Upper lobe of left lung (tissue), 4 donors: ENCODE results near the gene CRIP3.

Source experiments
- EP300 ChIP-seq, 4 donors: sonication (generic); formaldehyde crosslinking; IDR thresholded peaks; one replicate each; pipeline ENCODE4 v1.5.1; 2017; ENCODE audit warnings: antibody characterized with exemption in 4 of 4, control low read depth in 2 of 4
- POLR2A ChIP-seq, 4 donors: fragments of 450-650 bp; IDR thresholded peaks; one replicate each; pipeline ENCODE4 v1.5.1; 2016 to 2017; ENCODE audit warnings: antibody characterized with exemption in 4 of 4, mild to moderate bottlenecking in 2 of 4
- TF ChIP-seq, protein P1 (sequence below), 6 experiments: fragments of 450-650 bp in 4 of 6; fragments of 200-600 bp in 2 of 6; sonication (generic) in 2 of 6; IDR thresholded peaks; one replicate each; pipeline ENCODE4 v1.5.1; 2016 to 2019; ENCODE audit warnings: antibody characterized with exemption in 6 of 6

DNA sequence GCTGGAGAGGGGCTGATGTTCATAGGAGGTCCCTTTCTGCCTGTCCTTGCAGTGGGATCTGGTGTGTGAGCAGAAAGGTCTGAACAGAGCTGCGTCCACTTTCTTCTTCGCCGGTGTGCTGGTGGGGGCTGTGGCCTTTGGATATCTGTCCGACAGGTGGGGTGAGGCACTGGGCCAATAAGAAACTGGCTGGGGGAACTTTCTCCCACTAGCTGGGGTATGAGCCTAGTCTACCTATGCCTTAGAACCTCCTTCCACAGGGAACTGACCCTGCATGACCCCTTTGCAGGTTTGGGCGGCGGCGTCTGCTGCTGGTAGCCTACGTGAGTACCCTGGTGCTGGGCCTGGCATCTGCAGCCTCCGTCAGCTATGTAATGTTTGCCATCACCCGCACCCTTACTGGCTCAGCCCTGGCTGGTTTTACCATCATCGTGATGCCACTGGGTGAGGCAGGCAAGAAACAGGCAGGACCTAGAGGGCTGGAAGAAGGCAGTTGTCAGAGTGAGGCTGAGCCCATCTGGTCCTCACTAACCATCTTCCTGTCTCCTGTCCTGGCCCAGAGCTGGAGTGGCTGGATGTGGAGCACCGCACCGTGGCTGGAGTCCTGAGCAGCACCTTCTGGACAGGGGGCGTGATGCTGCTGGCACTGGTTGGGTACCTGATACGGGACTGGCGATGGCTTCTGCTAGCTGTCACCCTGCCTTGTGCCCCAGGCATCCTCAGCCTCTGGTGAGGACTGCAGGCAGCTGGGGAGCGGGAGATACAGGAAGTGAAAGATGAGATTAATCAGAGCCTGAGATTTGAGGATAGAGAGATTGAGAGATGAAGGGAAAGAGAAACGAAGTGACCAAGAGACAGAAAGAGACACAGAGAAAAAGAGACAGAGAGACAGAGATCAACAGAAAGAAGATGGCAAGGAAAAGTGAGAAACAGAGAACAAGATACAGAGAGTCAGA, 9.0 kb downstream of the CRIP3 start:
- TF ChIP-seq, protein P1, sequence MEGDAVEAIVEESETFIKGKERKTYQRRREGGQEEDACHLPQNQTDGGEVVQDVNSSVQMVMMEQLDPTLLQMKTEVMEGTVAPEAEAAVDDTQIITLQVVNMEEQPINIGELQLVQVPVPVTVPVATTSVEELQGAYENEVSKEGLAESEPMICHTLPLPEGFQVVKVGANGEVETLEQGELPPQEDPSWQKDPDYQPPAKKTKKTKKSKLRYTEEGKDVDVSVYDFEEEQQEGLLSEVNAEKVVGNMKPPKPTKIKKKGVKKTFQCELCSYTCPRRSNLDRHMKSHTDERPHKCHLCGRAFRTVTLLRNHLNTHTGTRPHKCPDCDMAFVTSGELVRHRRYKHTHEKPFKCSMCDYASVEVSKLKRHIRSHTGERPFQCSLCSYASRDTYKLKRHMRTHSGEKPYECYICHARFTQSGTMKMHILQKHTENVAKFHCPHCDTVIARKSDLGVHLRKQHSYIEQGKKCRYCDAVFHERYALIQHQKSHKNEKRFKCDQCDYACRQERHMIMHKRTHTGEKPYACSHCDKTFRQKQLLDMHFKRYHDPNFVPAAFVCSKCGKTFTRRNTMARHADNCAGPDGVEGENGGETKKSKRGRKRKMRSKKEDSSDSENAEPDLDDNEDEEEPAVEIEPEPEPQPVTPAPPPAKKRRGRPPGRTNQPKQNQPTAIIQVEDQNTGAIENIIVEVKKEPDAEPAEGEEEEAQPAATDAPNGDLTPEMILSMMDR (IDR thresholded peaks at IDR 0.05) = no peak
- TF ChIP-seq POLR2A (IDR thresholded peaks at IDR 0.05) (no peak), EP300 (IDR thresholded peaks at IDR 0.05) (no peak)
